NCI-H187 (cell line): ENCODE data around the gene ZDHHC11.
"Not testable (repeated sequence)": the region's sequence is repeated elsewhere in the genome, so short reads cannot be mapped to it uniquely, and the experiment has no call there.

Experiments
- DNase-seq, 2 experiments: peaks; one replicate each; lab custom pipeline; 2025; lab: John Stamatoyannopoulos, UW

The ZDHHC11 gene

GRCh38 chr5:843926-844325 lies 6.9 kb downstream of the ZDHHC11 start:
- DNase-seq, result not testable (repeated sequence)

DNA sequence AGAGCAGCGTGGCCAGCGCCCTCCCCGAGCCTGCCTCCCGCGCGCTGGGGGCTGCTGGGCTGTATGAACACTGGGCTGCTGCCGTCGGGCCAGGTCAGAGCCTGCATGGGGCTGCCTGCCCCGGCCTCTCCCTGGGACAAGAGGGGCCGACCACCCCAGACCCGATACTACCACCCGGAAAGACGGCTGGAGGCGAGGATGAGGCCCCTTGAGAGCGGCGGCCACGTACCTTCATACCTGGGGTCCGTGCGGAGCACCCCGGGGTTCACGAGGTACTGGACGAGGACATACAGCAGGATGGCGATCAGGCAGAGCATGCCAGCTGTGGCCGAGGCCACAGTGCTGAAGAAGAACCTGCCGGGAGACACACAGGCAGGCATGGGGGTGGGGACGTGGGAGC lies 7.4 kb downstream of the ZDHHC11 start:
- not testable (repeated sequence) for DNase-seq

DNA sequence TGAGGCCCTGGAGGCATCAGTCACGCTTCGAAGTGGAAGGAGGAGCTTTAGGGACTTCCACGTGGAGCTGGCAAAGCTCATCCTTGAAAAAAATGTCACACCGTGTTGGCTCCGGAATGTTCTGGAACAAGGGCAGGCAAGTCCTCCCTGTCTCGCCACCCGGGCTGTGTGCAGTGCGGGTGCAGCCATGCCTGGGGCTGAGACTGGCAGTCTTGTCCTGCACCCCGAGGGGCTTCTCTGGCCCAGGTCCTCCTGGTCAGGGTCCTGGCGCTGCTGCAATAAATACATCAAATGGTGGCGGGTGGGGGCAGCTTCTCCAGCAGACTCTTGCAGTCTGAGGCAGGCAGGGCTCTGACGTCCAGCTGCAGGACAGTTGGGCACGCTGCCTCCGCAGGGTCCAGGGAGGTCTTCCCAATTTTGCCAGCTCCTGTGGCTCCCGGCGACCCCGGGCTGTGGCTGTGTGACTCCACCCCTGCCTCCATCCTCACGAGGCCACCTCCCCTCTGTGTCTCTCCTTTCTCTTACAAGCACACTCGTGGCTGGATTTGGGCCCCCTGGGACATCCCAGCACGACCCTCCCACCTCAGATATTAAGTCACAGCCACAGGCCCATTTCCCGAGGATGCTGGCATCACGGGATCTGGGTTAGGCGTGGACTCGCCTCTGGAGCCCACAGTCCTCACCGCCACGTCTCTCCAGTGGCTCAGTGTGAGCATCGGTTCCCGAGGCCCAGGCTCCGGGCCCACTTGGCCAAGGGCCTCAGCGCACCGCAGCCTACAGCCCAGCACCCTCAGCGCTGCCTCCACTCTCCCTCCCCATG lies 8.2 kb downstream of the ZDHHC11 start:
- DNase-seq, result not testable (repeated sequence)

GRCh38 chr5:841531-842401 lies 9.0 kb downstream of the ZDHHC11 start:
- not testable (repeated sequence) for DNase-seq

DNA sequence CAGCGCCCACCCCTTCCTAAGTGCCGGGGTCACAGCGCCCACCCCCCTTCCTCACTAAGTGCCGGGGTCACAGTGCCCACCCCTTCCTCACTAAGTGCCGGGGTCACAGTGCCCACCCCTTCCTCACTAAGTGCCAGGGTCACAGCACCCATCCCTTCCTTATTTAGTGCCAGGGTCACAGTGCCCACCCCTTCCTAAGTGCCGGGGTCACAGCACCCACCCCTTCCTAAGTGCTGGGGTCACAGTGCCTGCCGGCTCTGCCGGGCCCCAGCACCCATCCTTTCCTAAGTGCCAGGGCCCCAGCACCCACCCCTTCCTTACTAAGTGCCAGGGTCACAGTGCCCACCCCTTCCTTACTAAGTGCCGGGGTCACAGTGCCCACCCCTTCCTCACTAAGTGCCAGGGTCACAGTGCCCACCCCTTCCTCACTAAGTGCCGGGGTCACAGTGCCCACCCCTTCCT lies 9.8 kb downstream of the ZDHHC11 start:
- DNase-seq, result not testable (repeated sequence)

- not testable (repeated sequence) for DNase-seq
Measured at GRCh38 chr5:840118-840973, 10.4 kb downstream of the ZDHHC11 start.

- DNase-seq, result not testable (repeated sequence)
Measured at GRCh38 chr5:838431-838851, 12.3 kb downstream of the ZDHHC11 start.

DNA sequence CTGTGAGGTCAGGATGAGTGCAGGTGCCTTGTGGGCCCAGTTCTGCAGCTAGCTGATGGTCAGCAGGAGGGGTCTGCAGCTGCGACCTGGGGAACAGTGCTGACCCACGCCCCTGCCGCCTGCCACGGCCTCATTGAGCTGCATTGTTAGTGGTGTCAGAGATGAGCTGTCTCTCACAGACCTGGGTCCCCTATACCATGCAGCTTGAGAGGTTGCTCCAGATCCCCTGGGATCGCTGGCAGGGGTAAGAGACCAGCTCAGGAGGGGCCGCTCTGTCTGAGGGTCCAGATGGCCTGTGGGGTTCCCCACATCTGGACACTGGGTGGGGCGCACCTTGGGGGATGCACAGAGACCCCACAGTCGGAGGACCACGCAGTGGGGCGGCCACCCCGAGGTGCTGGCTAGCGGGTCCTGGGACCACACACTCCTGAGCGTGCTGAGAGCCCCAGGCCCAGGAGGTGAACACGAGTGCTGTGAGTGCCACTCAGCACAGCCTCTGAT lies 13.1 kb downstream of the ZDHHC11 start:
- DNase-seq, result not testable (repeated sequence)

GRCh38 chr5:835933-836612 lies 14.7 kb downstream of the ZDHHC11 start:
- DNase-seq, result not testable (repeated sequence)

GRCh38 chr5:834013-834412 lies 16.8 kb downstream of the ZDHHC11 start:
- not testable (repeated sequence) for DNase-seq

DNA sequence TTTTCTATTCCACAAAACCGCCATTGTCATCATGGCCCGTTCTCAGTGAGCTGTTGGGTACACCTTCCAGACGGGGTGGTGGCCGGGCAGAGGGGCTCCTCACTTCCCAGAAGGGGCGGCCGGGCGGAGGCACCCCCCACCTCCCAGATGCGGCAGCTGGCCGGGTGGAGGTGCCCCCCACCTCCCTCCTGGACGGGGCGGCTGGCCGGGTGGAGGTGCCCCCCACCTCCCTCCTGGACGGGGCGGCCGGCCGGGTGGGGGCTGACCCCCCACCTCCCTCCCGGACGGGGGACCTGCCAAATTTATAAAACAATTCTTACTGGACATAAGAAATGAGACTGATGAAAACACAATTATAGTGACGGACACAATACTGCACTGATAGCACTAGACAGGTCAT lies 22.6 kb downstream of the ZDHHC11 start:
- not testable (repeated sequence) for DNase-seq

DNA sequence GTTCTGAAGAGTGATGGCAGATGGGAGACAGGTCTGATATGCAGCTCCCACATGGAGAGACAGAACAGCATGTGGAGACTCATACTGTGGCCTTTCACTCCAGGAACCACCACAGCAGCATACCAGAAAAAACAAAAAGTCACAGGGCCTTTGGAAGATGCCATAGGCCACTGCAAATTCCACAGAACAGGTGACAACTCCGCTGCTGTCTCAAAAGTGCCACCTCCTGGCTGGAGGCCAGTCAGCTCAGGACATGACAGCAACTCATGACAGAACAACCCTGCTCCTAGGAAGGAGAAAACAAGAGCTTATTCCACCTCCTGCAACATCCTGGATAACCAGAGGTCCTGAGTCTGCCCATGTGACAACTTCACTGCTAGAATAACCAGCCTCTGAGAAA lies 25.2 kb downstream of the ZDHHC11 start:
- DNase-seq, result not testable (repeated sequence)

GRCh38 chr5:821504-821903 lies 29.3 kb downstream of the ZDHHC11 start:
- DNase-seq, result no peak

DNA sequence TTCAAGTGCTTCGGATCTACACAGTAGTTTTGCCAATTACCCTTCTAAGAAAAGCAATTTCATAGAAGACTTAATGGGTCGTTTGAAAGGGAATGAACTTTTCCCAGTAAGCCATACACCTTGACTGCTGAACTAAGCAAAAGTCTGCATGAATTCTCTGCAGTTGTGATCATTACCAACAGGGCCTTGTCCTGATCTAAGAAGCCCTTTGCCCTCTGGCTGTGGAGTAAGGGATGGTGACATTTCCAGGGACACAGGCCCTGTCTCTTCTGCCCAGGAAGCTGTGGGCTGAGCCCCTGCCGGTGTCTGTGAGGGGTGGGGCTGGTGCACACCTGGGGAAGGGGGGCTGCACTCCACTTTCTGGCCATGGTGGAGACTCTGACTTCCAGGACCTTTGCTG lies 30.5 kb downstream of the ZDHHC11 start:
- DNase-seq, result no peak

GRCh38 chr5:819078-819477 lies 31.7 kb downstream of the ZDHHC11 start:
- DNase-seq, result no peak

GRCh38 chr5:816176-816575 lies 34.6 kb downstream of the ZDHHC11 start:
- DNase-seq, result no peak

GRCh38 chr5:815449-815848 lies 35.3 kb downstream of the ZDHHC11 start:
- no peak for DNase-seq

GRCh38 chr5:813575-813974 lies 37.2 kb downstream of the ZDHHC11 start:
- DNase-seq, result not testable (repeated sequence)

DNA sequence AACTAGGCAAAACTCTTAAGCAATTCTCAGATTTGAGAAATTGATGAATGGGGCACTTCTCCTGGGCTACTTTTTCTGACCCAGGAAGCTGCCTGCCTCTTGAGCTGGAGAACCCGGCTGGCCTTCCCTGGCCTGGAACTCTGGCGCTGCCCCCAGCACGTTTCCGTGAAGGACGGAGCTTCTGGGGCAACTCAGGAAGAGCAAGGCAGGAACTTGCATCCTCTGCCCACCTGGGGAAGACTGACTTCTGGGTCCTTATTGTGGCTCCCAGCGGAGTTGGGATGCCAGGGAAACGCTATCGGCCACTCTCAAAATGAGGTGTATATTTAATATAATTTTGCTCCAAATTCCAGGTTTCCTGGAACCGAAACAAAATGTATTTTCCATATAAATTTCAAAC lies 39.4 kb downstream of the ZDHHC11 start:
- not testable (repeated sequence) for DNase-seq

GRCh38 chr5:807719-808514 lies 42.9 kb downstream of the ZDHHC11 start:
- DNase-seq, result not testable (repeated sequence)
